Stimulated activated CD8-positive, alpha-beta memory T cell treated with anti-CD3 and anti-CD28 coated beads, Interleukin-7, amount 100 ng/mL, for 24 hours (primary cell): Measurements from ENCODE around the gene UBL4A.

ENCODE experiments used
- DNase-seq: peaks from one replicate; pipeline ENCODE4 v3.0.0-alpha.2; 2020; ENCODE audit warnings: low read depth

UBL4A gene

DNA sequence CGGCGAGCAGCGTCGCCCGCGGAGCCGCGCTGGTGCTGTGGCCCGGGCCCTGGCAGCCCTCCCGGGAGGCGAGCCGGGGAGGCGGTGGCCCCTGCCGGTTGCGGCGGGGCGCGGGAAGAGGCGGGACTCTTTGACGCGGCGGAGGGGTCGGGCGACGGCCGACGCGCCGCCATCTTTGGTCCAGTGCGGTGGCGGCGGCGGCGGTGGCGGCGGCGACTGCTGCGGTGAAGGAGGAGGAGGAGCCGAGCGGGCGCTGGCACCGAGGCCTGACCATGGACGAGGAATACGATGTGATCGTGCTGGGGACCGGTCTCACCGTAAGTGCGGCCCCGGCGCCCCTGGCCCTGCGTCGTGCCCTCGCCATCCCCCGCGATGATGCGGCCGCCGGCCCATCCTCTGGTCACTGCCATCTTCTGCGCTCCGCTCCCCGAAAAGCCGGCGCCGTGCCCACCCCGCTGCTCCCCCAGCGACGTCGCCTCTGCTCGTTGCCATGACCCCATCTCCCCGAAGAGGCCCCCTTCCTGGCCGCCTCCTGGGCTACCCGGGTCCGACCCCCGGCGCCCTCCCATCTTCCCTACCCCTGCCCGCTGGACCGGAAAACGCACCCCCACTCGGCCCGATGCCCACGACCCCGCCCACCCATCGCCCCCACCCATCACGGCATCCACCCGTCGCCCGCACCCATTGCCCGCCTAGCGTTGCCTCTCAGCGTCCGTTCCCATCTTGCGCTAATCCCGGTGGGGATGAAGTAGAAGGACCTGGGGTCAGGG, 49.2 kb downstream of the UBL4A start, which contains the start of gene GDI1:
TSS of gene GDI1 (plus strand) at position 172 of the 770 bp plus-strand sequence. CDS start at position 273, 101 bp downstream.
- no peak for DNase-seq

DNA sequence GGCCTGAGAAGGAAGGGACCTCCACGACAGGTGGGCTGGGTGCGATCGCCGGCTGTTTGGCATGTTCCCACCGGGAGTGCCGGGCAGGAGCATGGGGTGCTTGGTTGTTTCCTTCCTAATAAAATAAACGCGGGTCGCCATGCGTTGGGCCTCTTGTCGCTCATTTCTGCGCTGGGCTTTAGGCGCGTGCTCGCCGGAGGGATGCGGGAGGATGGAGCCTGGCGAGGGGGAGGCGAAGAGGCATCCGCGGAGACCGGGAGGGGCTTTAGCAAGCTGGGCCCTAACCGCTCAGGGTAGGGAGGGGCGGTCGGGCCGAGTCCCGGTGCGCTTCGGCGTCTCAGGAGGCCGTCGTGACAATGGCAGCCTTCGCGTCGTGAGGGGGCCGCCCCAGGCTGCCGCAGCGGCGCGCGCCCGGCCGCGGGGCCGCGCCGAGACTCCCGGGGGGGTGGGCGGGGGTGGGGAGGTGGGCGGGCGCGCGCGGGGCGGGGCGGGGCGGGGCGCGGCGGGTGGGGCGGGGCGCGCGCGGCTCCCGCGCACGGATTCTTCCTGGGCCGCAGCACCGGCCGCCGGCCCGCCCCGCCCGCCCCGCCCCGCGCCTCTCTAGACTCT, 49.9 kb downstream of the UBL4A start:
- DNase-seq, result no peak

- DNase-seq, result no peak
Observed at GRCh38 chrX:154435171-154435733, 51.2 kb downstream of the UBL4A start.

DNA sequence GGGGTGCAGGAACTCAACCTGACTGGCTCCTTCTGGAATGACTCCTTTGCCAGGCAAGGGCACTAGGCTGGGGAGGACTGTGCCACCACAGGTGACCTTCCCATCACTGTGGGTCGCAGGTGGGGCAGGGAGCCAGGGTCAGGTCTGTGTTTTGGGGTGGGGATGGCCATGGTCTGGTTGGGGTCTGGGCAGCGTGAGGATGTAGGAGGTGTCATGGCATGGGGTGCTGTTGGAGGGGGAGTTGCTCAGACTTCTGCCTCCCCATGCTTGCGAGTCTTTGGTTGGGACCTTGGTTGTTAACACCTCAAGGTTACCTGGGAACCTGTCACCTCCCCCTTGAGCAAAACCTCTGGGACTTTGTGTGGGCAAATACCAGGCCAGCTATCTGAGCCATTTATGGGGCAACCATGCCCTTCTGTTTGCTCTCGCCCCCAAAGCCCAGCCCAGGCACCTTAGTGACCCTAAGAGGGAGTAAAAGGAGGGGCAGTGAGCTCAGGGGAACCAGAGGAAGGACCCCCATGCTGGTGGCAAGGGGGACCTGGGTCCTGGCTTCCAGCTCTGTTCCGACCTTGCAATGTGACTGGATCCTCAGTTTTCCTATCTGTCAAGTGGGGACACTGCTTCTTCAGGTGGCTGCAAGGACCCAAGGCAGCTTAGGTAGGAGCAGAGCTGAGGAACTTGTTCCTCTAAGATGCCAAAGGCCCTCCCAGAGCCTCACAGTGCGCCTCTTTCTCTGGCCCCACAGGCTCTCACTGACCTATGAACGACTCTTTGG, 51.8 kb downstream of the UBL4A start:
- no peak for DNase-seq
